Stimulated activated CD4-positive, alpha-beta T cell treated with anti-CD3 and anti-CD28 coated beads, Interleukin-15, amount 100 ng/mL, for 1 hour (primary cell): Measurements from ENCODE around the gene IL25.
"Not testable (repeated sequence)": the region's sequence is repeated elsewhere in the genome, so short reads cannot be mapped to it uniquely, and the experiment has no call there.

Source experiments
- DNase-seq, 2 donors: peaks; one replicate each; pipeline ENCODE4 v3.0.0-alpha.2; 2020; ENCODE audit warnings: low read depth in 1 of 2, low spot score in 1 of 2

Gene IL25

GRCh38 chr14:23371865-23372264 is 744 bp upstream of the IL25 start:
- DNase-seq, result no peak

GRCh38 chr14:23373041-23373440 is 432 bp downstream of the IL25 start:
- no peak for DNase-seq

- DNase-seq, result no peak
These were observed 3.1 kb downstream of the IL25 start for GRCh38 chr14:23375527-23376251.

GRCh38 chr14:23376482-23377197 is 4.0 kb downstream of the IL25 start, which contains the start of gene CMTM5:
Gene CMTM5, plus strand, starts transcription at chr14:23377046. Its CDS starts 206 bp downstream, at chr14:23377252.
- no peak for DNase-seq

- DNase-seq, result no peak
These were observed 4.6 kb downstream of the IL25 start for GRCh38 chr14:23377198-23377550.

GRCh38 chr14:23377573-23378563 is 5.3 kb downstream of the IL25 start:
- no peak for DNase-seq

- no peak for DNase-seq
These were observed 6.1 kb downstream of the IL25 start for GRCh38 chr14:23378612-23379220.

- DNase-seq, result peak; percentile 41 to 46
These were observed 7.0 kb downstream of the IL25 start for GRCh38 chr14:23379366-23380196.

GRCh38 chr14:23380197-23380914 is 7.7 kb downstream of the IL25 start:
- no peak for DNase-seq

- no peak for DNase-seq
These were observed 8.4 kb downstream of the IL25 start for GRCh38 chr14:23380976-23381375.

- DNase-seq, result no peak
These were observed 9.3 kb downstream of the IL25 start for GRCh38 chr14:23381871-23382270.

- no peak for DNase-seq
These were observed 9.7 kb downstream of the IL25 start for GRCh38 chr14:23382276-23382675.

GRCh38 chr14:23382731-23383440 is 10.3 kb downstream of the IL25 start:
- DNase-seq, result no peak

- no peak for DNase-seq
These were observed 11.9 kb downstream of the IL25 start for GRCh38 chr14:23384364-23385080.

- DNase-seq, result no peak
These were observed 12.6 kb downstream of the IL25 start for GRCh38 chr14:23385244-23385641.

- no peak for DNase-seq
These were observed 13.1 kb downstream of the IL25 start for GRCh38 chr14:23385642-23386265.

GRCh38 chr14:23386266-23386657 is 13.7 kb downstream of the IL25 start:
- DNase-seq, result not testable (repeated sequence)

- DNase-seq, result no peak
These were observed 14.4 kb downstream of the IL25 start for GRCh38 chr14:23386999-23387398.
